Measurements from ENCODE around the gene EPHA3.

The EPHA3 gene

GRCh38 chr3:89449086-89449485 lies 341.7 kb downstream of the EPHA3 start:
- no peak for DNase-seq (ENCODE audit: low read depth)

GRCh38 chr3:89452066-89452465 lies 344.6 kb downstream of the EPHA3 start:
- DNase-seq (ENCODE audit: low read depth) = no peak

DNA sequence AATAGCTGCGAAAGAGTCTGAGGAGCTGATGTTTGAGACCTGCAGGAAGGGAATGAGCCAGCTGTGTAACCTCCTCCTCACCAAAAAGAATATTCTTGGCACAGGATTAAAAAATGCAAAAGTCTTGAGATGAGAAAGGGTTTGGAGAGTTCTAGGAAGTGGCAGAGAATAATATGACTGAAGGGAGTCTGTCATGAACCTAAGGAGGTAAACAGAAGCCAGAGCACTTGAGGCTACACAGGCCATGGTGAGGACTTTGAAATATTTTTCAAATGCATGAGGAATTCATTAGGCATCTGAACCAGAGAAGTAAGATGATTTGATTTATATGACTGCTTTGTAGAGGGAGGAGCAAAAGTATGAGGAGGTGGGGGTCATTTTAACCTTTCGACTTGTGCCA lies 347.8 kb downstream of the EPHA3 start:
- no peak for DNase-seq (ENCODE audit: low read depth)

- DNase-seq (ENCODE audit: low read depth) = no peak
Observed at GRCh38 chr3:89467898-89468363, 360.5 kb downstream of the EPHA3 start.

GRCh38 chr3:89472101-89472500 lies 364.7 kb downstream of the EPHA3 start:
- DNase-seq (ENCODE audit: low read depth) = no peak

DNA sequence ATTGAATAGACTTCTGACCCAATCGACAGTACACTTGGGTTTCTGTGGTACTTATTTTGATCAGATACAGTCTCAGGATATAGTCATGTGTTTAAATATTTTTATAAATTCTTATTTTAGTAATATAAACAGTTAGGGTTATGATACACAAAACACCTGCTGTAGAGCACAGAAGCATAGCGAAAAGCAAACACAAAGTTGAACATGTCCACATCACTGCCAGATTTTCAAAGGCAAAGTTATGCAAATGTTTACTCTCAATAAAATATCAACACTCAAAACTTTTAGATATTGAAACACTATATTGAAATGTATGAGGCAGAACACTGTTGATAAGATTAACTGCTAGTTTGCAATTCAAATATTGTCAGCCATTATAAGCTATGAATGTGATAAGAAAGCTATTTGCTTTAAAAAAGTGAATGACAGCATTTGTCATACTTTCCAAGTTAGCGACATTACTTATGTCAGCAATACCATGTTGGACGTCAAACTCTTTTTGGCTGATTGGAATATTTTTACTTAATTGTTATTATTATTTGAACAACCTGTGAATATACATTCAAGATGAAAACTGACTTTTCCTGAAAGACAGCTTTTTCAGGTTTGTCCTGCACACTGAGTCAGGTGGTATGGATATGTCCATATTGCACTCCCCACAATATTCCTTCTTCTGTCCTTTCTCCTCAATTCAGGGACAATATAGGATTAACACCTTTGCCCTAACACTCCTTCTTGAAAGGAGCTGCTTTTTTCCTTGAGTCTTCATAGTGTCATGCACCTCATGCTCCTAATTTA lies 367.1 kb downstream of the EPHA3 start:
- no peak for DNase-seq (ENCODE audit: low read depth)

DNA sequence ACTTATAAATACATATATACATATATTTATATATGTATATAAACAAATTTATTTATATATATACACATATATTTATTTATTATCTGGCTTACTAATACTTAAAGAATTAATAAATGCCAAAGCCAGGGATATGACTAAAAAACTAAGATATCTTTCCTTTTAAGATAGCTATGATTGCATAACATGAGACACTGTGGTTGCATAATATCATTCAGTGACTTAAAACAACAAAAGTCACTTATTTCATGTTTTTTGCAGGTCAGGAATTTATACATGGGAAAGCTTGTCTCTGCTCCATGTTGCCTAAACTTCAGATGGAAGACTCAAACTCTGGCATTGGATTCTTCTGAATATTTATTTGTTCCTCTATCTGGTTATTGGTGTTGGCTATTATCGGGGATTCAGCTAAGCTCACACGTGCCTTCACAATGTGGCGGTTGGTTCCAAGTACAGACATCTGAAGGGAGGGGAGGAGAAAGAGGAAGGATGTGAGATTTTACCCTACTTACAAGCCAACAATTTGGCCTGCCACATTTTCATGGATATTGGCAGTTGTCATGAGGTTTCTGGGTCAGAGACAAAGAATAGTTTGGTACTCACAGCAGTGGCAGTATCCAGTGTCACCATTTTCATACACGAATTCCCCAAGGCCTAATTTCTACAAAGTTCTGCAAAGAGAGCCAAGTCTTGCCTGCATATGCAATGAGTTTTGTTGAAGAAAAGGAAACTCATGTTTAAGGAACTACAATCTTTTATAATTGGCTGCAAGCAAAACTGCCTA lies 381.6 kb downstream of the EPHA3 start:
- peak; percentile 6 for DNase-seq (ENCODE audit: low read depth)

- no peak for DNase-seq (ENCODE audit: low read depth)
Observed at GRCh38 chr3:89490129-89490528, 382.7 kb downstream of the EPHA3 start.

GRCh38 chr3:89494734-89495133 lies 387.3 kb downstream of the EPHA3 start:
- DNase-seq (ENCODE audit: low read depth) = no peak

DNA sequence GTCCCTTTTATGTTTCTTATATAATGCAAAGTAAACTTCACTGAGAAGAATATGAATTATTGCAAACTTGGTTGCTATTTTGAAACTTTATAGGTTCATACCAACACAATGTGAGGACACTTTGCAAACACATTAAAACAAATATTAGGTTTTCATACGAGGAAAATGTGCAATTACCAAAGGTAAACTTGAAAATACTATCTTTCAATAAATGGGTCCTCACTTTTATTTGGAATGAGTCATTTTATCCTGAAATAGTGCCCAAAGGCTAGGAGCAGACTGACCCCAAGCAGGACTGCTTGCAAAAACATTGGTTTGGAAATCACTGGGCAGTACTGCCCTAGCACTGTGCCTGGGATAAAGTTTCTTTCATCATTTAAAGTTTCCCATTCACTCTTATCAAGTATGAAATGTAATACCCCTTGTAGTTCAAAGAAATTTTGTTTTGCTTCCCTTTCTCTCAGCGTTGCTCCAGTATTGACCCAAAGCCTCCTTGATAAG lies 396.5 kb downstream of the EPHA3 start:
- DNase-seq (ENCODE audit: low read depth) = no peak

GRCh38 chr3:89504432-89504831 lies 397.0 kb downstream of the EPHA3 start:
- DNase-seq (ENCODE audit: low read depth) = no peak

GRCh38 chr3:89506462-89507103 lies 399.2 kb downstream of the EPHA3 start:
- DNase-seq (ENCODE audit: low read depth) = no peak

DNA sequence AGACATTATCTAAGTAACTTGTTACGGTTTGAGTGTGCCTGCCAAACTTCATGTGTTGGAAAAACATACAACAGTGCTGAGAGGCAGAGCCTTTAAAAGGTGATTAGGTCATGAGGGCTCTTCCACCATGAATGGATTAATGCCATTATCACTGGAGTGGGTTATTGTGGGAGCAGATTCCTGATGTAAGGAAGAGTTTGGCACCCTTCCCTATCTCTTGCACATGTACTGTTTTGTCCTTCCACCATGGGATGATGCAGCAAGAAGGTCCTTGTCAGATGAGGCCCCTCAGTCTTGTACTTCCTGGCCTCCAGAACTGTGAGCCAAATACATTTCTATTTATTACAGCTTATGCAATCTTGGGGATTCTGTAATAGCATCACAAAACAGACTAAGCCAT lies 413.9 kb downstream of the EPHA3 start:
- no peak for DNase-seq (ENCODE audit: low read depth)

DNA sequence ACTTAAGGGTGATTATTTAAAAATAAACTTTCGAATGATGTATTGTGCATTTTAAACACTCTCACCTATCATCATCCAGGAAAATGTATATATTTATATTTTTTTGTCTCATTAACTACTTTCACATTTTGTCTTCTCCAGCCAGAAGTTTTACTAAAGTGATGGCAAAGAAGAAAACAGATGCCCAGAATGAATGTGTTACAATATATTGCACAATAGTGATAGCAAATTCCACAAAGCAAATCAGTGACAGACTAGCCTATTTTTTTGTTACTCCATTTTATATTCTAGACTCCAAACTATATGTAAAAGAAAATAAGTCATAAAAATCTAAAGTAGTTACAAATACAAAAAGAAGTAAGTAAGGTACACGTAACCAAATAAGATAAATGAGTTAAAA lies 414.7 kb downstream of the EPHA3 start:
- DNase-seq (ENCODE audit: low read depth) = no peak

DNA sequence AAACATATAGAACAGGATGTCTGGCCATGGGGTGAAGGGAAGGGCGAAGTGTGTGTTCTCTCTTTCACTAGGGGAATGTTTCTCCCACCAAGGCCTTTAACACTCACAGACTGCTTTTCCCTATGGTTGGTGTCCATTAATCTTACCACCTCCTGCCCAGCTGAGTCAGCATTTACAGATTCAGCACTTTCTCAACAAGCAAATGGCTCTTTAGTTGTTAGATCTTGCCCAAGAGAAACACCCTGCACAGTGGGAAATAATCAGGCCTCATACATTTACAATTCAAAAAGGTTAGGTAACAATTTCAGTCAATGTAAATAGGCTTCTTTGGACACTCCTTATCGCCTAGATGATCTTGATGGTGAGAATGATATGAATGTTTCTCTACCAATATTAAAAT lies 418.2 kb downstream of the EPHA3 start:
- no peak for DNase-seq (ENCODE audit: low read depth)

DNA sequence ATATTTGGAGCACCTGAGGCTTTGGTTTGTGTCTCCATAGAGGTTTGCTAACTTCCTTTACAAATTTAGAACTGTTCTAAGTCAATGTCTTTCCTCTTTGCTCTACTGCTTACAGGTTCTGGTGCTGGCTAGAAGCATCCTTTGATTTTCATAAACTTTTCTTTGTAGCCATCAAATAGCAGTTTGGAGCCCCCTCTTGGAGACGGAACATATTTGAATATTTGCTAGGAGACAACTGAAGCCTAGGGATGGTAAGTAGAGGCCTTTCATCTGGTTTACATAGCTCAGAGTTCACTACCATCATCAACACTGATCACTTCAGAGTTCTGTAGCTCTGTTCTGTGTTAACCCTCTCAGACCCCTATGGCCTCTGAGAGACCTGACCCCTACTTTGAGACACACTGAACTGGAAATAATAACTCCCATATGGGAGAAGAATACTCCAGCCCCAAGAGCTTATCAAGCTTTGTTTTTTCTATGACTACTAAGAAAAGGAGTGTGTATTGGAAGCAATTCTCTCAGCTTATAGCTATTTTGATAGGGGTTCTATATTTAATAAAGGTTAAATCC lies 420.4 kb downstream of the EPHA3 start:
- DNase-seq (ENCODE audit: low read depth) = no peak
